NCI-H2081 treated with DMSO at 0.1 percent for 48 hours (cell line): ENCODE results near the gene HABP4.

Experiments used
- DNase-seq: peaks from one replicate; lab custom pipeline; 2025; lab: John Stamatoyannopoulos, UW

The HABP4 gene

DNA sequence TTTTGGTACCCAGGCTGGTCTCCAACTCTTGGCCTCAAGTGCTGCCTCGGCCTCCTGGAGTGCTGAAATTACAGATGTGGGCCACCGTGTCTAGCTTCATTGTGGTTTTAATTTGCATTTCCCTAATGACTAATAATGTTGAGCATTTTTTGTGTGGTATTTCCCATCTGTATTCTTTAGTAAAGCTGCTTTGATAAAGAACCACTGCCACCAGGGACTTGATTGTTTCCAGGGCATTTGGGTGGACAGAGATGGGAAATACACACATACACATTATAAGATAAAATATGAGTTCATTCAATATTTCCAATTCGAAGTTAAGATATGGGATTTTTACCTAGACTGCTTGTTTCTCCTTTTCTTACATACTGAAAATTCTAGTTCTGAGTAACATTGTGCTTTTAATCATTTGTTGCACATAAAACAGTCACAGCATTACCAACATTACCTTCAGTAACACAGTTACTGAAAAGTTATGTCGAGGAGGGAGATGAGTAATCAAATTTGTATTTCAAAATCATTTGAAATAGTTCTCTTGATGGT is 28.9 kb downstream of the HABP4 start:
- DNase-seq = no peak

- DNase-seq = no peak
These were observed 30.8 kb downstream of the HABP4 start for GRCh38 chr9:96480736-96481135.

DNA sequence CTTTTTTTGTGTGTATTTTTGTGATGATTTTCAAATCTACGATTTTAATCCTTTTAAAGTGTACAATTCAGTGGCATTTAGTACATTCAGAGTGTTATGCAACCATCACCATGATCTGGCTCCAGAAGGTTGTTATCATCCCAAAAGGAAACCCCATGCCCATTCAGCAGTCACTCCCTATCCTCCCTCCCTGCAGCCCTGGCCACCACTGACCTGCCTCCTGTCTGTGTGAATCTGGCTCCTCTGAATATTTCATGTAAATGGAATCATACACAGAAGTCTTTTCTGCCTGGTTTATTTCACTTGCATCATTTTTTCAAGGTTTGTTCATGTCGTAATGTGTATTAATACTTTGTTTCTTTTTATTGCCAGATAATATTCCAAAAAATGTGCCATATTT is 32.5 kb downstream of the HABP4 start:
- no peak for DNase-seq

GRCh38 chr9:96483197-96483596 is 33.2 kb downstream of the HABP4 start:
- no peak for DNase-seq

- no peak for DNase-seq
These were observed 33.9 kb downstream of the HABP4 start for GRCh38 chr9:96483733-96484390.

GRCh38 chr9:96484521-96484931 is 34.6 kb downstream of the HABP4 start:
- DNase-seq = no peak

DNA sequence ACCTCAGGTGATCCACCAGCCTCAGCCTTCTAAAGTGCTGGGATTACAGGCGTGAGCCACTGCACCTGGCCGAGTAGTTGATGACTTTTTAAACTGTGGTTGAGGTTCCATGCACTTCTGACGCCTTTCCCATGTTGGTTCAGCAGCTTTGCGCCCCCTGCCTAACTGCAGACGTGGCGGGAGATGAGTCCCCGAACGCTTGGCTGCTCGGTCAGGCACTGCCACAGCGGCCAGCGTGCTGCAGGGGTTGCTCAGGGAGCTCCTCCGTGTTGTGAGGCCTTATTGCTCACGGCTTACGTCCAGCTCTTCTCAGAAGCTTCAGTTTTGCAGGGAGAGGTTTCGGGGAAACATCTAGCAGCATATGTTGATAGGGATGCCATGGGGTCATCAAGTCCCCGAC is 35.3 kb downstream of the HABP4 start:
- DNase-seq = no peak

GRCh38 chr9:96486386-96487028 is 36.5 kb downstream of the HABP4 start:
- no peak for DNase-seq

GRCh38 chr9:96487029-96487396 is 37.0 kb downstream of the HABP4 start:
- no peak for DNase-seq

GRCh38 chr9:96487949-96488348 is 38.0 kb downstream of the HABP4 start:
- no peak for DNase-seq

- DNase-seq = no peak
These were observed 39.6 kb downstream of the HABP4 start for GRCh38 chr9:96489482-96489979.

GRCh38 chr9:96490534-96491078 is 40.6 kb downstream of the HABP4 start:
- no peak for DNase-seq

DNA sequence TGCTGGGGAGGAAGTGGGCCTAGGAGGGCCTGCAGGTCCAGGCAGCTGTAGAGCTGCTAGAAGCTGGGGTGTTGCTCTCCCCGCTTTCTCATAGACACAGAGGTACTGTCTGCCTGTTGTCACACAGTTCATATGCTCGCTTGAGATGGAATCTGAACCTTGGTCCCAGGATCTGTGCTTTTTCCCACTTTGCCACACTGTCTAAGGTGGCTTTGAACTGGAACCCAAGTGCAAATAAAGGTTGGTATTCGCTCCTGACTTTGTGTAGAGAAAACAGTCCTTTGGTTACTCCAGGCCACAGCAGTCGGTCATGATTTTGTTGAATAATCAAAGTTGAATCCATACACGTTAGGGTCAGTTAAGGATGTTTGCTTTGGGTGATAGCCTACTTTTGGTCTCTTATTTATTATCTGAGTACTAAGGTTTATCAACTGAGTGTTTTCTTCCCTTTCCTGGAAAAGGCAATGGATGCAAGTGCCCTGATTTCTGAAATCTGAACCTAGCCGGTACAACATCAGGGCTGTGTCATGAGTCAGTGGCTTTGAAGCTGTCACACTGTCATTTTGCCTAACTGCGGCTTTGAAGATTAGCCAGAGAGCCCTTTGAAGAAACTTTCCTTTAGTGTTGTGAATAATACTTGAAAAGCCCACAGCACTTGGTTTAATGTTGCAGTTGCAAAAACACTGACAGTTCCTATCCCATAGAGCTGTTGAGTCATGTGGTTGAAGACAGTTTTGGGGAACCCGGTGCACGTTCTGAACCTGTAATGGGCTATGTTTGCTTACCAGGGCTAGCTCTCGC is 41.3 kb downstream of the HABP4 start:
- no peak for DNase-seq

DNA sequence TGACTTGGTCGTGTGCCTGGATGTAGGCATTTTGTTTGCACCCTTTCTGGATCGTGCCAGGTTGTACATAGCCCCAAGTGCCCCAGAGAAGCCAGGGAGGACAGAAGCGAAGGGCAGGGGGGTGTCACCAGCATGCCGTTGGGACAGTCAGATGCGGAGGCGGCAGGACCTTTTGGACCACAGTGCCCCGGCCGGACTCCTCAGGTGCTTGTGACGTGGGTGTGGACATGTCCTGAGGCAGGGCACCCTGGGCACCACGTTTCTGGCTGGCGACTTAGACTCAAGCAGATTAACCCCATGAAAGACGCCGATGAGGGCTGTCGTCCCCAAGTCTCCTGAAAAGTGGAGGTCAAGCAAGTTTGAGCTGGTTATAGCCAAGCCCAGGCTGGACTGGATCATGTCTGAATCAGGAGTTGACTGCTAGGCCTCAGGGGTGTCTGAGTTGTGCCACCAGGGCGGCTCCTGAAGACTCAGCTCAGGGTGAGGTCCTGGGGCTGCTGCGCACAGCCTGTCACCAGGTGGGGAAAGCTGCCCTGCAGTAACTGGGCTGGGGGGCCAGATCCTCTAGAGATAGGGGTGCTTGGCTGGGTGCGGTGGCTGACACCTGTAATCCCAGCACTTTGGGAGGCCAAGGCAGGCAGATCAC is 42.0 kb downstream of the HABP4 start:
- no peak for DNase-seq

DNA sequence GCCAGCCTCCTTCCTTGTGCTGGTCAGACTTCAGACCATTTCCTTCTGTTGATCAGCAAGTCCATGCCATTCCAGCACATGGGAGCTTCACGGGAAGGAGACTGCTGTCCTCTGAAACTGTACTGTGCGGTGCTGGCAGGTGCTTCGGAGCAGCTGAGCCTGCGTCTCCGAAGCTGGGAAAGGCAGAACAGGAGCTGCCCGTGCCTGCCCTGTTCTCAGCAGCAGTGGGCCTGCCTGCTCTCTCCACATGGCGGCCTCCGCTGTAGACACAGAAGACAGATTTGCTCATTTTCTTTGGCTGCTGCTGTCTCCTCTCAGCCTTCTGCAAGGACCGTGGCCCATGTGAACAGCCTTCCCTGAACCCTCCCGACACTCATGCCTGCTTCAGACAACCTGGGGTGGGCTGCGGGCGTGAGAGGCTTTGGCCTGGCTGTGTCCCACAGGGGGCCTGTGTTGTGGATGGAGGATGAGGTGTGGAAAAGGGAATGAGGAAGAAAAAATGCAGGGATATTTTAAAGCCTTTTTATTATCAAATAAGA is 43.1 kb downstream of the HABP4 start:
- no peak for DNase-seq

DNA sequence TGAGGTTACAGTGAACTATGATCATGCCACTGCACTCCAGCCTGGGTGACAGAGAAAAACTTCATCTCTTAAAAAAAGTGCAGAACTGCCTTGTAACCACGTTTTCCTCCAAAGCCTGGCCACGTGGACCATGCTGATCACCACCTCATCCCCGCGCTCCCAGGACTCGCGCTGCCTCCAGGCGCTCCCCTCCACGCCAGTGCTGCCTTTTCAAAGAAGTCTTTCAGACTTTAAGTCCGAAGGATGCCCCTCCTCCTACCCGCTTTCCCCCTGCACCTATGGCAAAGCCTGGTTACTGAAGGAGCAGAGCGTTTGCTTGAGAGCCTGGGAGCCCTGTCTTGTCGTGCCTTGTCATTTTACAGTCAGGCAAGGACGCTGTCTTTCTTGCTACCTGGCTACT is 43.8 kb downstream of the HABP4 start:
- DNase-seq = no peak

DNA sequence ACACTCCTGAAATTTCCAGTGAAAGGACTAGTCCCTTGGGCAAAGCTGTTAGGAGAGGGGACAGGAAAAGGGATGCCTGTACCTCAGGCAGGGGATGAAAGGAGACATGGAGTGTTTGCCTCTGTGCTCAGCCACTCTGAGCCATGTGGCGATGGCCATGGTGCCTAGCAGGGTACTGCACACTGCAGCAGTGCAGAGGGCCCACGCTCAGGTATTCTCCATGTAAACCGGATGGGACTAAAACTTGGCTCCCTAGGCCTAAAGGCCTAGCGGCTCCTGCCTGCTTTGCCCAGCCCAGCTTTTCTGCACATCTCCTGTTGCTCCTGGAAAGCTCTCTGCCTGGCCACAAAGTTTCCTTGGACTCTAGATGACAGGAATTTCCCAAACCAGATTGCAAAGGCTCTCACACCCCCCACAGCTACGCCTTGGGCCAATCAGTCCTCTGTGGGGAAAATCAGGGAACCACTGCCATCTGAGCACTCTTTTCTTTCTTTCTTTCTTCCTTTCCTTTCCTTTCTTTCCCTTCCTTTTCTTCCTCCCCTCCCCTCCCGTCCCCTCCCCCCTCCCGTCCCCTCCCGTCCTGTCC is 44.3 kb downstream of the HABP4 start:
- no peak for DNase-seq

- no peak for DNase-seq
These were observed 45.4 kb downstream of the HABP4 start for GRCh38 chr9:96495341-96495740.

GRCh38 chr9:96496368-96497116 is 46.6 kb downstream of the HABP4 start:
- no peak for DNase-seq

DNA sequence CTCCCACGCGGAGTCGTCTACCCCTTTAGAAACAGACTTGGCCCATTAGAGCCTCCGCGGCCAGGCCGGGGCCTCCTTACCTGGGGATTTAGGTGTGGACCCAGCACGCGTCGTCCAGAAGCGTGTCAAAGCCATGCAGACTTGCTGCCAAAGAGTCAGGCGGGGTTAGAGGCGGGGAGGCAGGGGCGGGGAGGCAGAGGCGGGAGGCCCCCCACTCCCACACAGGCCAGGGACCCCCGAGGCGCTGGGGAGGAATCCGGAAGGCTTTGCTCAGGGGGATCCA is 47.1 kb downstream of the HABP4 start:
- no peak for DNase-seq

DNA sequence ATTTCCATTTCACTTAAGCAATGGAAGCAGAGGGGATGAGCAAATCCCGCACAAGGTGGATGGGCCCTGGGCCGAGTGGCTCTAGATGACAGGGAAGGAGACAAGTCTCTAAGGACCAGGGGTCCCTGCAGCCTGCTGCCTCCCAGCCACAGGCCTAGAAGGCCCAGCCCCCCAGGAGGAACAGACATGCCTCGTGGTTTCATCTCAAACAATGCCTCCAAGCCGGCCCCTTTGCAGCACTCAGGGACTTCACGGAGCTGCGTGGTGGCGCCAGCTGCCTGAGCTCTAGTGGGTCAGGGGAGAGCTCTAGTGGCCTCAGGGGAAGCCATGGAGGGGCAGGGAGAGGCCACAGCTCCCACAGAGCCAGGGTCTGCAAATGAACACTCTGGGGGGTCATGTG is 48.8 kb downstream of the HABP4 start:
- DNase-seq = no peak
